ENCODE data around the gene THAP4. TPM values are rescaled to one million over a fixed set of nuclear protein-coding genes. Genes with fewer than 3 reads are reported as not detected.
A peak's percentile ranks its signal among the peaks of the same experiment; 100 is the strongest.

The THAP4 gene
- total and polyA plus RNA-seq, 2 of the 13 experiments (the other 11 are each of a cell fraction or from before 2014, with no cell fraction given) = 59.7 to 75.7 TPM

GRCh38 chr2:241645056-241645914, 8.3 kb upstream of the THAP4 start (continued):
- peak; percentile 73 to 82 for TF ChIP-seq HMGXB4 (CRISPR knock-in tag; IDR thresholded peaks at IDR 0.05; ENCODE audit: borderline replicate concordance in 1 of 2, low read depth in 1 of 2)
- peak; percentile 82 for TF ChIP-seq UBTF (CRISPR knock-in tag; IDR thresholded peaks at IDR 0.05)
- peak; percentile 74 for TF ChIP-seq RARA (CRISPR knock-in tag; IDR thresholded peaks at IDR 0.05)
- TF ChIP-seq ZNF451 (CRISPR knock-in tag; IDR thresholded peaks at IDR 0.05) = peak; percentile 46; the same call in 1 of the 2 replicates
- peak; percentile 77 for TF ChIP-seq ZNF407 (CRISPR knock-in tag; IDR thresholded peaks at IDR 0.05; ENCODE audit: not compliant biosample characterization)
- TF ChIP-seq CEBPB (IDR thresholded peaks at IDR 0.05; ENCODE audit: borderline replicate concordance, low read depth, low read length) = no peak
- TF ChIP-seq POGK (CRISPR knock-in tag; conservative IDR thresholded peaks at IDR 0.05) = no peak; the same call in none of the 2 replicates
- no peak for TF ChIP-seq POLR2AphosphoS2 (IDR thresholded peaks at IDR 0.05; ENCODE audit: low read depth, low read length)
- no peak for TF ChIP-seq MYNN (CRISPR knock-in tag; IDR thresholded peaks at IDR 0.05; ENCODE audit: low read depth)
- TF ChIP-seq MBNL3 (CRISPR knock-in tag; conservative IDR thresholded peaks at IDR 0.05) = no peak
- no peak for TF ChIP-seq ZNF780A (CRISPR knock-in tag; IDR thresholded peaks at IDR 0.05)
- peak; percentile 93; the same call in 1 of the 2 replicates for TF ChIP-seq ZNF501 (CRISPR knock-in tag; IDR thresholded peaks at IDR 0.05)
